HG03064 (cell line): Measurements from ENCODE around the gene PTPRA.
"Not testable (repeated sequence)": the region's sequence is repeated elsewhere in the genome, so short reads cannot be mapped to it uniquely, and the experiment has no call there.

Experiments
- ATAC-seq: cut with Tn5 transposase; IDR thresholded peaks from one replicate; pipeline ENCODE4 v1.9.1; 2021; ENCODE audit warnings: low read depth; ENCODE audit not compliant: unreplicated experiment

The PTPRA gene, protein sequence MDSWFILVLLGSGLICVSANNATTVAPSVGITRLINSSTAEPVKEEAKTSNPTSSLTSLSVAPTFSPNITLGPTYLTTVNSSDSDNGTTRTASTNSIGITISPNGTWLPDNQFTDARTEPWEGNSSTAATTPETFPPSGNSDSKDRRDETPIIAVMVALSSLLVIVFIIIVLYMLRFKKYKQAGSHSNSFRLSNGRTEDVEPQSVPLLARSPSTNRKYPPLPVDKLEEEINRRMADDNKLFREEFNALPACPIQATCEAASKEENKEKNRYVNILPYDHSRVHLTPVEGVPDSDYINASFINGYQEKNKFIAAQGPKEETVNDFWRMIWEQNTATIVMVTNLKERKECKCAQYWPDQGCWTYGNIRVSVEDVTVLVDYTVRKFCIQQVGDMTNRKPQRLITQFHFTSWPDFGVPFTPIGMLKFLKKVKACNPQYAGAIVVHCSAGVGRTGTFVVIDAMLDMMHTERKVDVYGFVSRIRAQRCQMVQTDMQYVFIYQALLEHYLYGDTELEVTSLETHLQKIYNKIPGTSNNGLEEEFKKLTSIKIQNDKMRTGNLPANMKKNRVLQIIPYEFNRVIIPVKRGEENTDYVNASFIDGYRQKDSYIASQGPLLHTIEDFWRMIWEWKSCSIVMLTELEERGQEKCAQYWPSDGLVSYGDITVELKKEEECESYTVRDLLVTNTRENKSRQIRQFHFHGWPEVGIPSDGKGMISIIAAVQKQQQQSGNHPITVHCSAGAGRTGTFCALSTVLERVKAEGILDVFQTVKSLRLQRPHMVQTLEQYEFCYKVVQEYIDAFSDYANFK

DNA sequence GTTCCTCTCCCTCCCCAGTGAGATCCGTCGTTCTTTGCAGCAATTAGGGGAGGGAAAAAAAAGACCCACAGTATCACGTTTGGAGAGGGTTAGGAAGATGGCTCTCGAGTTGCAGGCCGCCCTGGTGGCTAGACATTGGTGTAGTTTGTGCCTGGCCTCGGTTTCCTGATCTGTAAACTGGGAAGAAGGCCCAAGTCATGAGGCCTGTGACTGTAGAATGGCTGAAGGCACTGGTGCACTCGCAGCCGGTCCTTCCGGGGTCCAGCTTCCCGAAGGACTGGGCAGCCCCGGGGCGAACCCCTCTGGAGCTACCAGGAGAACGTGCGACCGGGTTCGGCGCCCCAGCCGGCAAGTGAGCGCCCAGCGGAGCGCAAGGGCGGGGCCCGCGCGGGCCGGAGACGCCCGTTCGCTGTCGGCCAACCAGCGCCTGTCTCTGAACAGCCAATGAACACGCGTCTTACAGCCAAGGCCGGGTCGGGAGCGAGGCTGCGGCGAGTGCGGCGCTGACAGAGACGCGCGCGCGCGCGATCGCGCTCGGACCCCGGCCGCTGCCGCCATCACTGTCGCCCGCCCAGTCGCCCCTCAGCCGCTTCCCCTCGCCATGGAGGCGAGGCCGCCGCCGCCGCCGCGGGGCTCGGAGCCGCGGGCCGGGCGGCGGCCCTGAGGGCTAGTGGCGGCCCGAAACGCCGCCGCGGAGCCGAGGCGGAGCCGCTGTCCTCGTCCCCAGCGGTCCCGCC is at the start of gene PTPRA:
Gene PTPRA (plus strand): TSS at position 472 of the 737 bp plus-strand sequence. CDS start 90,797 bp downstream, outside the sequence.
- peak; percentile 89 for ATAC-seq

DNA sequence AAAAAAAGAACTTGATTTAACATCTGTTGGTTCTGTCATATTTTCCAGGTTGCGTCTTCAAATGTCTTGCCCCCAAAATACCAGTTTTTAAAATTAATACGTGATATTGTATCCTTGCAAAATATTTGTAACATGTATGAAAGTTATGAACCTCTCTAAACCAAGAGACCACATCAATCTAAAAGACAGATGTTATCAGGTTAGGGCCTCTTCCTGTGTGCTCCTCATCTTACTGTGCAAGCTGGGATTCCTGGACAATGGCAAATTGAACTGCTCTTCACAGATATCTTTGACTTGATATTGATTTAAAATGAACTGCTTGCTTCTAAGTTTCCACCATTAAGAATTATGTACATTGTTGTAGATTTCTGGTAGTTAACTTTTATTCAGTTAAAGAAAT is 47.5 kb upstream of the PTPRA start:
- no peak for ATAC-seq

DNA sequence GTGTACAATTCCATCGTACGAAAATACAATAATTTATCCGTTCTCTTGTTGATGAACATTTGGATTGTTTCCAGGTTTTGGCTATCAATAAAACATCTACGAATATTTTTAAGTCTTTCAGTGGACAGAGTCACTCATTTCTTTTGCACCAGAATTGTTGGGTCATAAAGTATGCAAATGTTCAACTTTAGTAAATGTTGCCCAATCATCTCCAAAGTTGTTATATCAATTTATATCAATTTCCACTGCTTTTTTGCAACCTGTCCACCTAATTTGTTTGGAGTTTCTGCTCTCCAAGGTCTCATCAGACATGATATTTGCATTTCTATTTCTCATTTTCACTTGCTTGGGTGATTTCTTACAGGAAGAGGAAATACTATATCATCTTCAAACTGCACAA is 46.6 kb upstream of the PTPRA start:
- no peak for ATAC-seq

DNA sequence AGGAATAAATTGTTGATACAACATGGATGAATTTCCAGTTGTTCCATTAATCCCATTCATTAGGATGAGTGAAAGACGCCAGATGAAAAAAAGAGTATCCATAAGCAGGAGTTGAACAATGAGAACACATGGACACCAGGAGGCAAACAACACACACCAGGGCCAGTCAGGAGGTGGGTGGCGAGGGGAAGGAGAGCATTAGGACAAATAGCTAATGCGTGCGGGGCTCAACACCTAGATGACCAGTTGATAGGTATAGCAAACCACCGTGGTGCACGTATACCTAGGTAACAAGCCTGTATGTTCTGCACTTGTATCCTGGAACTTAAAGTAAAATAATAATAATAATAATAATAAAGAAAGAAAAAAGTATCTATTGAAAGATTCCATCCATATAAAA is 43.9 kb upstream of the PTPRA start:
- ATAC-seq = no peak

DNA sequence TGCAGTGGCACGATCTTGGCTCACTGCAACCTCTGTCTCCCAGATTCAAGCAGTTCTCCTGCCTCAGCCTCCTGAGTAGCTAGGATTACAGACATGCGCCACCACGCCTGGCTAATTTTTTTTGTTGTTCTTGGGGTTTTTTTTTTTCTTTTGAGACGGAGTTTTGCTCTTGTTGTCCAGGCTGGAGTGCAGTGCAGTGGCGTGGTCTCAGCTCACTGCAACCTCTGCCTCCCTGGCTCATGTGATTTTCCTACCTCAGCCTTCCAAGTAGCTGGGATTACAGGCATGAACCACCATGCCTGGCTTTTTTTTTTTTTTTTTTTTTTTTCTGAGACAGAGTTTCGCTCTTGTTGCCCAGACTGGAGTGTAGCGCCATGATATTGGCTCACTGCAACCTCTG is 42.1 kb upstream of the PTPRA start:
- ATAC-seq = not testable (repeated sequence)

DNA sequence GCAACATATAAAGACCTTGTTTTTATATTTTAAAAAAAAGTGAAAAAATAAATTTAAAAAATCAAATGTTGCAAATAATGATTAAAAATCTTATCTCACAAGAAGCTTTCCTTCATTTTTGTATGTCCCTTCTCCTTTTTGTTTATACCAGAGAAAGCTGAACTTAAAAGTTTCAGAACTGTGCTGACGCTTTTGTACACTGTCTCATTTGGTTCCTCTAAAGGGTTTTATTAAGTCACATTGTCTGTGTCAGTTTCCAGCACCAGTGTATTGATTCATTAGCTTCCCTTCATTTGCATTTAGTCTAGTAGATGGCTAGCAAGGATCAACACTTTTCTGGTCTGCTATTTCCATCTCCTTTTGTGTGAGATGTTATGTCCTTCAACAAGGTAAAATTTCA is 39.5 kb upstream of the PTPRA start:
- no peak for ATAC-seq

DNA sequence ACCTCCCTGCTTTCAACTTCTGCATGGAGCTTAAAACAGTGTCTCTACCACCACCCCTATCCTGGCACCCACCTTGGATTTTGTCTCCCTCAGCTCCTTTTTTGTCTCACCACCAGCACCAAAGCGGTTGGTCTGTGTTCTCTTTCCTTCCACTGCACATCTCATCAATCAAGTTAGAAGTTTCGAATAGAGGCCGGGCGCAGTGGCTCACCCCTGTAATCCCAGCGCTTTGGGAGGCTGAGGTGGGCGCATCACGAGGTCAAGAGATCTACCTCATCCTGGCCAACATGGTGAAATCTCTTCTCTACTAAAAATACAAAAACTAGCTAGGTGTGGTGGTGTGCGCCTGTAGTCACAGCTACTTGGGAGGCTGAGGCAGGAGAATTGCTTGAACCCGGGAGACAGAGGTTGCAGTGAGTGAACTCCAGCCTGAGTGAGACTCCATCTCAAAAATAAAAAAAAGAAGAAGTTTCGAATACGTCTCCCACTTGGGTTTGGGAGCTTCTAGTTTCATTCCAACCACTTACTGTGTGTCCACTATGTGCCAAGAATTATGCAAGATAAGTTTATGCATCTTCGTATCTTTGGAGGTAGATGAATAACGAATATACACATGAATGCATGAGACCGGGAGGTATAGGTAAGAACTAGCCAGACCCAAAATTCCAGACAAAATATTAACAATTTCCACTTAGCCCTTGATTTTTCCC is 38.7 kb upstream of the PTPRA start:
- no peak for ATAC-seq

DNA sequence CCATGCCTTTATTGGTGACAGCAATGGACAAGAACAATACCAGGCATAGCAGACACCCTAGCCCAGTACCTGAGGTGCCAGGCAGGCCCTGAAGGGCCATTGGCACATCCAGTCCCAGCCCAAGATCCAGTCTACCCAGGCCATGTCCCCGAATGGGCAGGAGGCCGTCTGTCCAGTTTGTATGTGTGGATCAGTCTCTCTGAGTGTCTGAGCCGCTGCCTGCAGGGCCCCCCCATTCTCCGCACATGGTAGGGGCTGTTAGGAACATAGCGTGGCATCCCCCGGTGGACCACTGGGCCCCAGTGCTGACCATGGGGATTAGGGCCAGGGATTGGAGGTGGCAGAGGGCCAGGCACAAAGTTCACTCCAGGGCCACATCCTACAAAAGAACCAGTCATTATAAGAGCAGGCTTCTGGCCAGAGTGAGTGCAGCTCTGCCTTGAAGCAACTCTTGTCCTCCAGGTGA is 37.9 kb upstream of the PTPRA start:
- ATAC-seq = no peak

DNA sequence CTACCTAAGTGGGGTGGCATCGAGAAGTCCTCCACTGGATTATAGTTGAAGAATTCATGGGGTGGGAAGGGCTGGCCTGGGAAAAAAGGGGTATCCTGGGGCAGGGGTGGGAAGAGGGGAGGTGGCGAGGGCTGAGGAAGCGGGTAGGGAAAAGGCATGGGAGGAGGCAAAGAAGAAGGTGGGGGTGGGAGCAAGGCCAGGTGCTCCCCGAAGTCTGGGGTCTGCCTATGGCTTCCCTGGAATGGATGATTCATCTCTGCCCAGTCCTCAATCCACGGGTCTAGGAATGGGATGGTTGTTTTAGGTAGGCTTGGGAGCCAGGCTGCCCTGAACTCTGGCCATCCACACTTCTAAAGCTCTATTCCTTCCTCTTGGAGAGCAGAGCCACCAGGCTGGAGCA is 37.2 kb upstream of the PTPRA start:
- no peak for ATAC-seq

DNA sequence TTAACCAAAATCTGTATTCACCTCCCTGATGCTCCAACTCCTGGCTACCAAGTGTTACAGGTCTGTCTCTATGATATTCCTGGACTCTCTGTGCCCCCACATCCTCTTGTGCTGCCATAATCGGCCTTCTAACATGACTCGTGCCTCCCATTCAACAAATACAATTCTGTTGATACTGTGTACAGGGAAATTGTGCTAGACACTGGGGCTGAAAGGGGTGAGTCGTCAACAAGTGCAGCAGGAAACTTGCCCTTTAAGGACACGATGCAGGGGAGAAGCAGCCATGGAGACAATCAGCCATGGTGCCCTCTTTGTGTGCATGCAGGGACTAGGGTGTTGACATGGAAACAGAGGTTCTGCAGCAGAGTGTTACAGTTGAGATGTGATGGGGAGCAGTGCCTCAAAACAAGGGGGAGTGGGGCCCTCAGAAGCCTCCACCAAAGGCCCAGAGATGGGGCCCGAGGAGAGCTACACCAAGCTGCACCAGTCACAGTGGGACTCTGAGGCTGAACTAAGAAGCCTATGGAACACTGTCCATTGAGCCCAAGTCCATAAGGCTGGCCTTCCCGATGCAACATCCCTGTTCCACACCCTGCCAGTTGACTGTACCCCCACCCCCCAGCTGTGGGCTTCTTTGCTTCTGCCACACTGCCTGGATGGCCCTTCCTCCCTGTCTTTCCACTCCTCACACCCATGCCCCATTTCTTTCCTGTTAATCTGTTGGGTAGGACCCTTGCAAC is 35.9 kb upstream of the PTPRA start:
- no peak for ATAC-seq

DNA sequence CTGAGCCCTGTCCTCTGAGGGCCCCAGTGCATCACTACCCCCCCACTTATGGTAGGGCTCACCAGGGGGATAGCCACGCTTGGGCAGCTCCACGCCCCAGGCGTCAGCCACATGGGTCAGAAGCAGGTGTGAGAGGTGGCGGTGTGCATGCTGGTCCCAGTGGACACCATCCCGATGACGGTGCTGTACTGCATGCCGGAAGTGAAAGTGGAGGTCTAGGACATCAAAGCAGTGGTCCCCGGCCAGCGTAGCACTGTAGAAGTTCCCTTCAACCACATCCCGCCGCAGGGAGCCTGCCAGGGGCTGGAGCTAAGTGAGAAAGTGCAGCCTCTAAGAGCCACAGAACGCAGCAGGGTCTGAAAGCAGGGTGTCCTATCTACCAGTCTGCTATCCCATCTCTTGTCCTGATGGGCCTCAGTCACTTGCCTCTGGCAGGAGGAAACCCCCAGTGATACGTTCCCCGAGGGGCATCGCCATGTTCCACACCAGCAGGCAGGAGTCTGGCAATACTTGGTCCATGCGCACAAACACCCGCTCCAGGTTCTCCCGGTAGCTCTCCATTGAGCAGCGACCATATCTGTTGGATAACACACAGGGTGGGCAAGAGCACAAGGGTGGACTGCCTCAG is 35.0 kb upstream of the PTPRA start:
- ATAC-seq = no peak

DNA sequence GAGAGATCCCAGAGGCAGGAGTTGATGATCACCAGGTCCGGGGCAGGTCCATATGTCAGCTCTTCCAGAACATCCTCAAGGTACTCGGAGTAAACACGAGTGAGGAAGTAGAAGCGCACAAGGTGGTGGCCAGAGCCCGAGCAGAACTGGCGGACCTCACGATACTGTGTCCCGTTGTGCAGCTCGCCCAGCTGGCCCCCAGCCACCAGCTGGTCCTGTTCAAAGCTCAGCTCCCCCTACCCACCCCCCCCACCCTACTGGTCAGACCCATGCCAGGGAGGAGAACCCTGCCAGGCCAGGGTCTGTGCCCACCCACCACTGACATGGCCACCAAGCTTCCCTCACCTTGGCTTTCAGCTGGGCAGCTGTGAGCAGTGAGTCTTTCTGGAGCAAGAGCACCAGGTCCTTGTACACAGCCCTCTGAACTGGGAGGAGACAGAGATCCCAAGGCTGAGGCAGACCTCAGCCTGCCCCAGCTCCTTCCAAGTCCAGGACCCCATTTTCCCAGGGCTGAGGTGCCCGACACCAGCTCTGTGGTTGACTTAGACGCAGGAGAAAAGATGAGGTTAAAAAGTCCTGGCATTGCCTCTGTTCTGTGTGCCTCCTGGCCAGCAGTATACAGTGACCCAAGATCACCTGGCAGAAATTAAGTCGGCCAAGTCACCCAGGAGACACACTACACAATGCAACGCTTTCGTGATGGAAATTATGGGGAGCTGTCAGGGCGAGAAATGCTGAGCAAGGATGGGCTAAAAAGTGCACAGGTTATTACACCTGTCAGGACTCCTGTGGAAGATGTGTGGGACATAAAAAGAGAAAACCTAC is 34.2 kb upstream of the PTPRA start:
- no peak for ATAC-seq

DNA sequence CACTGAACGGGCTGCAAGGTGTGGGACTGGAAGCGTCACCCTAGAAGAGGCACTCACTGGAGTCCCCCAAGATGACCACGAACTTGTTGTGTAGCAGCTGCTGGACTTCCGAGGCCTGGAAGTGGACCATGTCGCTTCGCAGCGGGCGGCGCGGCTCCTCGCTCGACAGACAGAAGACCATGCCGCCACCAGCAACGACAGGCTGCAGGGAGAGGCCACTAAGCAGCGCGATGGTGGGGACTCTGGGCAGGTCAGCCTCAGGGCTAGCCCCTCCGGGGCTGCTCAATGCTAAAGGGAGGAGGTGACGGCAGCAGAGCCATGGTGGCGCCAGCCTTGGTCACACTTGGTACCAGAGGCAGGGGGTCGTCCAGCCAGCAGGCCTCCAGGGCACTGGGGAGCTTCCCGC is 33.5 kb upstream of the PTPRA start:
- no peak for ATAC-seq

DNA sequence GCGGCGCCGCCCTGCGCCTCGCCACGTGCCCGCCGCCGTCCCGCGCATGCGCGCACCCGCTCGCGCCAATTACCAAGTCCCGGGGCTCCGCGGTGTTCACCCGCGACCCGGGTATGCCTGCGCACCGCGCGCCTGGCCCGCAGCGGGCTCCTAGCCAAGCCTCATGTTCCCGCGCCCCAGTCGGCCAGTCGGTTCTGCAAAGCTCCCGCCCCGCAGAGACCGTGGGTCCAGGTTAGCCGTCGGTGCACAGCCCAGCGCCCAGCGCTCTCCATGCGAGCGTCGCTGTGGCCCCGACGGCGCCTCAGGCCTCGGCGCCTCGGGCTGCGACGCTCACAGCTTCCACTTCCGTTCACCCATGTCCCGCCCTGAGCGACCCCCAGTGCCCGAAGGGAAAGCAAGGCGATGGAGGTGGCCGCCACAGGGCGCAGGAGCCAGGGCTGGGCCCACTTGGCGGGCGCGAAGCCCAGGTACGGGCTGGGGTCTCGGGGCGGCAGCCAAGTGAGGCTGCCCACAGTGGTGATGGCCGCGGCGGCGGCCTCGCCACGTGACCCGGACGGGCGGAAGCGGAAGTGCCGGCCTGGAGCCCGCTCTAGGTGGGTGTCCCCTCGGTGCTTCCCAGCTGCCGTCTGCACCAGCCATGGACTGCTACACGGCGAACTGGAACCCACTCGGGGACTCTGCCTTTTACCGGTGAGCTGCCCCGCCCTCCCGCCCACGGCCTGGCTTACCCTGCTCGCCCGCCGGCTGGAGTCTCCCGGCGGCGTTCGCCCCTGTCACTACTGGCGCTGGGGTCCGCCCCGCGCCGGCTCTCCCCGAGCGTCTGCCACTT is 32.9 kb upstream of the PTPRA start, which contains the start of the genes PCED1A and VPS16:
Gene PCED1A (minus strand): TSS at position 518 of the 829 bp plus-strand sequence. CDS start 743 bp downstream, outside the sequence.
Gene VPS16 (plus strand): TSS at position 608 of the 829 bp plus-strand sequence. CDS start 30 bp downstream, at position 638.
- ATAC-seq = peak; percentile 89

DNA sequence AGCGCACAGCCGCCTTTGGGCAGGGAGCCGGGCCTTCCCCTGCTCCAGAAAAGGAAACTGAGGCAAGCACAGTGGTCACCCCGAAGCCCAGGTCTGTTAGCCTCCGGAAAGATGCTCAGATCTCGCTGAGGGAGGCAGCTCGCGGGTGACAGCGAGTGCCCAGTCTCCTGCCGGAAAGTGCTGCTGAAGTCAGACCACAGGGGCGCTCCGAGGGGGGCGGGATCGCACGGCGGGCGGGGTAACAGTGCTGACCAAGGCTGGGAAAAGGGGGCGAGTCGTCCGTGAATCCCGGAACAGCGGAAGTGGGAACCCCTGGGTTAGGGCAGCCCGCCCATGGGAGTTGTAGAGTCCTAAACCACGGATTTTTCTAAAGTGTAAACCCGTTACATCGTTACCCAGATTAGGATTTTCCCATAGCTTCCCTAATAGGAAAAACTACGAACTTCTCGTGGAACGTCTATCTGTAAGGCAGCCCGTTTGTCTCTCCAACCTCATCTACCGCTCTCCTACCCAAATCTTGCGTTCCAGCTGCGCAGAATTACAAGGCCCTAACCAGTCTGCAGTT is 32.2 kb upstream of the PTPRA start:
- peak; percentile 44 for ATAC-seq

DNA sequence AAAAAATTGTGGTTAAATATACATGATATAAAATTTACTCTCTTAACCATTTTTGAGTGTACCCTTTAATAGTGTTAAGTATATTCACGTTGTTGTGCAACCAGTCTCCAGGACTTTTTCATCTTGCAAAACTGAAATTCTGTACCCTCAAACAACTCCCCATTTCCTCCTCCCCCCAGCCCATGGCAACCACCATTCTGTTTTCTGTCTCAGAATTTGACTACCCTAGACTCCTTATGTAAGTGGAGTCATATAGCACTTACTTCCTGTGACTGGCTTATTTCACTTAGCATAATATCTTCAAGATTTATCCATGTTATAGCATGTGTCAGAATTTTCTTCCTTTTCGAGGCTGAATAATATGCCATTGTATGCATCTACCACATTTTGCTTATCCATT is 27.7 kb upstream of the PTPRA start:
- no peak for ATAC-seq

DNA sequence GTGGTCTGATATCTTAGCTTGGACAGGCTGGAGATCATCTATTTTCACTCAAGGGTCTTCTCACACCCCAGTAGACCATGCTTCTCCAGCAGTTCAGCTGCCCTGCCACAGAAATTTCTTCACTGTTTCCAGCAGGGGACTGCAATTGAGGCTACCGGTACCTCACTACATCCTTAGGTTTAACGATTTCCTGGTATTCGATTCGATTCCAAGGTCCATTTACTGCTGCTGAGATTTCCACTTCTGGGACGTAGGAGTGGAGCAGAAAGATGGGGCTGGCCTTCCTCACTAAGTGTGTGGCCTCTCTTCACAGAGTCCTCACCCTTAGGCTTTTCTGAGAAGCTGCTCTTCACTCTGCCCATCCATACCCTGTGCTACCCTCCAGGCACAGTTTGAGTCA is 26.6 kb upstream of the PTPRA start:
- ATAC-seq = no peak
